ENCODE results near the gene RAPGEF4.

DNA sequence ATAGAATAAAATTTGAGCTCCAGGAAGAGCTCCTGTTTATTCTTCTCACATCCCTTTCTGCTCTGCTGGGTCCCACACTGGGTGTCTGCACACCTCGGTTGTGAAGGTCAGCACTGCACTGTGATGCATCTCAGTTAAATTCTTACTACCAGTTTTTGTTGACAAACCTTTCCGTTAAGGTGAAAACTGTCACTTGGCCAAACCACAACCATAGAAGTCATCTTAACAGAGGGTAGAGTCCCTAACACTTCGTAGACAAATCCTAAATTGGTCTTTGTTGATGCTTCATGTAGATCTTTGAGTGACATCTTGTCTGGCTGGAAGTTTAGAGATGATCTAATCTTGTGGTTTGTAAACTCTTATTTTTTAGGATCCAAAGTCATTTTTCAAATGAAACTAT lies 172.6 kb downstream of the RAPGEF4 start:
- TF ChIP-seq, protein P1, sequence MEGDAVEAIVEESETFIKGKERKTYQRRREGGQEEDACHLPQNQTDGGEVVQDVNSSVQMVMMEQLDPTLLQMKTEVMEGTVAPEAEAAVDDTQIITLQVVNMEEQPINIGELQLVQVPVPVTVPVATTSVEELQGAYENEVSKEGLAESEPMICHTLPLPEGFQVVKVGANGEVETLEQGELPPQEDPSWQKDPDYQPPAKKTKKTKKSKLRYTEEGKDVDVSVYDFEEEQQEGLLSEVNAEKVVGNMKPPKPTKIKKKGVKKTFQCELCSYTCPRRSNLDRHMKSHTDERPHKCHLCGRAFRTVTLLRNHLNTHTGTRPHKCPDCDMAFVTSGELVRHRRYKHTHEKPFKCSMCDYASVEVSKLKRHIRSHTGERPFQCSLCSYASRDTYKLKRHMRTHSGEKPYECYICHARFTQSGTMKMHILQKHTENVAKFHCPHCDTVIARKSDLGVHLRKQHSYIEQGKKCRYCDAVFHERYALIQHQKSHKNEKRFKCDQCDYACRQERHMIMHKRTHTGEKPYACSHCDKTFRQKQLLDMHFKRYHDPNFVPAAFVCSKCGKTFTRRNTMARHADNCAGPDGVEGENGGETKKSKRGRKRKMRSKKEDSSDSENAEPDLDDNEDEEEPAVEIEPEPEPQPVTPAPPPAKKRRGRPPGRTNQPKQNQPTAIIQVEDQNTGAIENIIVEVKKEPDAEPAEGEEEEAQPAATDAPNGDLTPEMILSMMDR (conservative IDR thresholded peaks at IDR 0.05; ENCODE audit: low read length): no peak
- no peak for TF ChIP-seq EZH2phosphoT487 (IDR thresholded peaks at IDR 0.05; ENCODE audit: borderline replicate concordance)
